ENCODE results near the gene TNFAIP6. TPM values are rescaled to one million over a fixed set of nuclear protein-coding genes. Genes with fewer than 3 reads are reported as not detected.

TNFAIP6 gene
- total and polyA plus RNA-seq, 10 of the 15 experiments (the other 5 are each of a cell fraction or from before 2014, with no cell fraction given) = 0.68 to 5.7 (median 1.3) TPM

DNA sequence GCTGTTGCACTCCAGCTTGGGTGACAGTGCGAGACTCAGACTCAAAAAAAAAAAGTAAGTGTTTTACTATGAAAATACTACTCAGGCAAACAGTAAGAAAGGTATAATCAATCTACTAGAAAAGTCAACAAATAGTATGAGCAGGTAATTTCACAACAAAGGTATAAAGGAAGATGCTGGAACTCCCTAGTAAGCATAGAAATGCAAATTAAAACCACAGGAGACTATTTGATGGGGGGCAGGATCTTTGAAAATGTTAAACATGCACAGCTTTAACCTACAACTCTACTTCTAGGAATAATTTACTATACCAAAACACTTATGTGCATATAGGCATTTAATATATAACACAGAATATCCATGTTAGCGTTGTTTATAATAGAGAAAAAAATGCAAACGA lies 24.3 kb upstream of the TNFAIP6 start (continued):
- TF ChIP-seq, protein P1, sequence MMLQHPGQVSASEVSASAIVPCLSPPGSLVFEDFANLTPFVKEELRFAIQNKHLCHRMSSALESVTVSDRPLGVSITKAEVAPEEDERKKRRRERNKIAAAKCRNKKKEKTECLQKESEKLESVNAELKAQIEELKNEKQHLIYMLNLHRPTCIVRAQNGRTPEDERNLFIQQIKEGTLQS (IDR thresholded peaks at IDR 0.05; ENCODE audit: borderline replicate concordance, extremely low read depth, low read depth, low read length) = no peak
- TF ChIP-seq SMC3 (IDR thresholded peaks at IDR 0.05; ENCODE audit: borderline replicate concordance, low read length) (no peak), FOXM1 (IDR thresholded peaks at IDR 0.05; ENCODE audit: low read depth, low read length) (no peak)

DNA sequence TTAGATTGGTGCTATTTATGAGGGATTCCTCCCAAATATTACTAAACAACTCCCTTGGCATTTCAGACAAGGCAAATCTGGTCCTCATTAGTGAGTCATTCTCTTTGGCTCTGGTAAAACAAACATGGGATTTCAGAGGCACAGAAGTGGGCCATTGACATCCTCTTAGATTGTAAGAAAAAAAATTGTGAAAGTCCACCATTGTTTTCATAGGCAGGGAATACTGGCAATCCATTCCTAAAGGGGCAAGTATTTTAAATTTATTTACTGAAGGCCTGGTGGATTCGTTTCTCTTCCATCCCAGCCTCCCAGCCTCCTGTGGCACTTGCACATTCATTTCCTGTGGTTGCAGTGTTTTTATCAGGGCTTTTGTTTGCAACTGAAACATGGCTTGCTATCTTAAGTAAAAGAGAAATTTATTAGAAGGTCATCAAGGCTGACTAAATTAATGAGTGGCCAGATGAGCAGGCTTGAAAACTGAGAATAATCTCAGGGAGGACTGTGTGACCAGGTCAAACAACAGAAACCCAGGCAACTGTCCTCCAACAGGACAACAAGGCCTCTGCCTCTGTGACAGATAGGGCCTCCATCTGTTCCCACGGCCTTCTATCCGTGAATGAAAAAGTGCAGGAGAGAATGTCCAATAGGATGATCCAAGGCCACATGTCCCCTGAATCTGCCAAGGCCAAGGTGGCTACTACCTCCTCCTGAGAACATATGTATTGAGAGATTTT lies 23.1 kb upstream of the TNFAIP6 start:
- Histone ChIP-seq H3K4me3 (no peak overlapping the region), H3K27ac (ENCODE audit: control insufficient read depth, insufficient read depth) (no peak overlapping the region), H3K9ac (ENCODE audit: control insufficient read depth, insufficient read depth, low read length) (no peak overlapping the region), H4K20me1 (ENCODE audit: control insufficient read depth, insufficient read depth) (no peaks in the 10 kb centered on the region), H3K4me1 (ENCODE audit: control insufficient read depth, insufficient read depth, low read length) (no peaks in the 10 kb centered on the region), H3K27me3 (replicated peaks in 1 of 2; ENCODE audit: control insufficient read depth in 2 of 2, insufficient read depth in 2 of 2, low read length in 1 of 2) (no peaks in the 10 kb centered on the region), H3K9me3 (replicated peaks; ENCODE audit: control insufficient read depth, insufficient read depth, low read length) (no peaks in the 10 kb centered on the region), H3K79me2 (ENCODE audit: control insufficient read depth, insufficient read depth, low read length) (no peaks in the 10 kb centered on the region), H3K4me2 (ENCODE audit: control insufficient read depth, insufficient read depth) (no peak overlapping the region), H2AFZ (ENCODE audit: control insufficient read depth, low read depth, low read length) (no peak overlapping the region), H3K36me3 (ENCODE audit: control insufficient read depth in 2 of 2, insufficient read depth in 2 of 2, low read length in 1 of 2) (no peaks in the 10 kb centered on the region)
- BruUV-seq (replicated peaks) = no TSS peak
- SMC1A ChIA-PET (ENCODE audit: uncharacterized antibody, unreplicated experiment) = no interaction called here
- ATAC-seq (no peak), DNase-seq (ENCODE audit: low read depth, low spot score) (no peak), FAIRE-seq (no peak)
- POLR2A ChIA-PET = no interaction called here
- RAD21 ChIA-PET (ENCODE audit: unreplicated experiment) = no interaction called here
- 51% methylated on average over 3 of the region's 3 CpGs for WGBS (ENCODE audit: insufficient coverage, insufficient replicate concordance, low lambda C conversion rate, missing lambda C conversion rate)
- CTCF ChIA-PET = no interaction called here
- intact Hi-C loops (cut with micrococcal nuclease; ENCODE audit: unreplicated experiment) (no loop called here), in situ Hi-C loops (cut with MboI) (no loop called here)
- TF ChIP-seq, protein P2, sequence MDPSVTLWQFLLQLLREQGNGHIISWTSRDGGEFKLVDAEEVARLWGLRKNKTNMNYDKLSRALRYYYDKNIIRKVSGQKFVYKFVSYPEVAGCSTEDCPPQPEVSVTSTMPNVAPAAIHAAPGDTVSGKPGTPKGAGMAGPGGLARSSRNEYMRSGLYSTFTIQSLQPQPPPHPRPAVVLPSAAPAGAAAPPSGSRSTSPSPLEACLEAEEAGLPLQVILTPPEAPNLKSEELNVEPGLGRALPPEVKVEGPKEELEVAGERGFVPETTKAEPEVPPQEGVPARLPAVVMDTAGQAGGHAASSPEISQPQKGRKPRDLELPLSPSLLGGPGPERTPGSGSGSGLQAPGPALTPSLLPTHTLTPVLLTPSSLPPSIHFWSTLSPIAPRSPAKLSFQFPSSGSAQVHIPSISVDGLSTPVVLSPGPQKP (IDR thresholded peaks at IDR 0.05; ENCODE audit: low read depth, low read length) = no peak
- TF ChIP-seq WRNIP1 (IDR thresholded peaks at IDR 0.05; ENCODE audit: borderline replicate concordance, low read depth, low read length) = no peak
- no peak for TF ChIP-seq EGR1 (IDR thresholded peaks at IDR 0.05; ENCODE audit: borderline replicate concordance in 1 of 2, low read depth in 2 of 2, low read length in 2 of 2)
- no peak for TF ChIP-seq ZNF24 (IDR thresholded peaks at IDR 0.05)
- TF ChIP-seq ASH2L (IDR thresholded peaks at IDR 0.05; ENCODE audit: borderline replicate concordance, low read depth) = no peak
- no peak for TF ChIP-seq POLR2AphosphoS2 (IDR thresholded peaks at IDR 0.05; ENCODE audit: low read depth, low read length)
- no peak for TF ChIP-seq IRF4 (IDR thresholded peaks at IDR 0.05; ENCODE audit: low read depth, low read length)
- no peak for TF ChIP-seq ZNF622 (IDR thresholded peaks at IDR 0.05)
- TF ChIP-seq, protein P3, sequence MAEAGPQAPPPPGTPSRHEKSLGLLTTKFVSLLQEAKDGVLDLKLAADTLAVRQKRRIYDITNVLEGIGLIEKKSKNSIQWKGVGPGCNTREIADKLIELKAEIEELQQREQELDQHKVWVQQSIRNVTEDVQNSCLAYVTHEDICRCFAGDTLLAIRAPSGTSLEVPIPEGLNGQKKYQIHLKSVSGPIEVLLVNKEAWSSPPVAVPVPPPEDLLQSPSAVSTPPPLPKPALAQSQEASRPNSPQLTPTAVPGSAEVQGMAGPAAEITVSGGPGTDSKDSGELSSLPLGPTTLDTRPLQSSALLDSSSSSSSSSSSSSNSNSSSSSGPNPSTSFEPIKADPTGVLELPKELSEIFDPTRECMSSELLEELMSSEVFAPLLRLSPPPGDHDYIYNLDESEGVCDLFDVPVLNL (IDR thresholded peaks at IDR 0.05; ENCODE audit: low read depth, low read length) = no peak
- TF ChIP-seq TAF1 (IDR thresholded peaks at IDR 0.05; ENCODE audit: borderline replicate concordance, low read depth, low read length) = no peak
- TF ChIP-seq ZNF207 (IDR thresholded peaks at IDR 0.05; ENCODE audit: borderline replicate concordance) = no peak
- TF ChIP-seq EP300 (IDR thresholded peaks at IDR 0.05; ENCODE audit: borderline replicate concordance in 1 of 2, control insufficient read depth in 1 of 2, low read depth in 2 of 2, low read length in 2 of 2) = no peak
- TF ChIP-seq LARP7 (IDR thresholded peaks at IDR 0.05) = no peak
- TF ChIP-seq, protein P4, sequence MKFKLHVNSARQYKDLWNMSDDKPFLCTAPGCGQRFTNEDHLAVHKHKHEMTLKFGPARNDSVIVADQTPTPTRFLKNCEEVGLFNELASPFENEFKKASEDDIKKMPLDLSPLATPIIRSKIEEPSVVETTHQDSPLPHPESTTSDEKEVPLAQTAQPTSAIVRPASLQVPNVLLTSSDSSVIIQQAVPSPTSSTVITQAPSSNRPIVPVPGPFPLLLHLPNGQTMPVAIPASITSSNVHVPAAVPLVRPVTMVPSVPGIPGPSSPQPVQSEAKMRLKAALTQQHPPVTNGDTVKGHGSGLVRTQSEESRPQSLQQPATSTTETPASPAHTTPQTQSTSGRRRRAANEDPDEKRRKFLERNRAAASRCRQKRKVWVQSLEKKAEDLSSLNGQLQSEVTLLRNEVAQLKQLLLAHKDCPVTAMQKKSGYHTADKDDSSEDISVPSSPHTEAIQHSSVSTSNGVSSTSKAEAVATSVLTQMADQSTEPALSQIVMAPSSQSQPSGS (IDR thresholded peaks at IDR 0.05; ENCODE audit: low read length) = no peak

All from GM12878 (cell line).